AG10803 (cell line): ENCODE data around the gene PKP2.

Experiments
- DNase-seq: peaks from one replicate; pipeline ENCODE4 v3.0.0; 2010; ENCODE audit warnings: low read depth
- H3K4me3 ChIP-seq: 2 replicates; pipeline ENCODE4 v1.5.1; 2011; ENCODE audit warnings: mild to moderate bottlenecking, low read length, control low read depth
- CTCF ChIP-seq: conservative IDR thresholded peaks from 2 replicates; pipeline ENCODE4 v1.5.1; 2011; ENCODE audit warnings: mild to moderate bottlenecking, low read length, control low read depth, inconsistent platforms

PKP2 gene

GRCh38 chr12:32921397-32921796 lies 24.8 kb upstream of the PKP2 start:
- no peak for DNase-seq
- H3K4me3 ChIP-seq = no peak overlapping the region
- TF ChIP-seq CTCF = no peak

- no peak for TF ChIP-seq CTCF
- DNase-seq = no peak
- no peak overlapping the region for H3K4me3 ChIP-seq
Measured at GRCh38 chr12:32920506-32921085, 24.0 kb upstream of the PKP2 start.

GRCh38 chr12:32918890-32919801 lies 22.6 kb upstream of the PKP2 start:
- H3K4me3 ChIP-seq = no peak overlapping the region
- no peak for DNase-seq
- TF ChIP-seq CTCF = peak; percentile 19; the same call in 1 of the 2 replicates

- no peak for TF ChIP-seq CTCF
- DNase-seq = no peak
- no peak overlapping the region for H3K4me3 ChIP-seq
Measured at GRCh38 chr12:32917094-32917611, 20.6 kb upstream of the PKP2 start.

- no peak for DNase-seq
- no peak overlapping the region for H3K4me3 ChIP-seq
- TF ChIP-seq CTCF = no peak
Measured at GRCh38 chr12:32907898-32908476, 11.4 kb upstream of the PKP2 start.

GRCh38 chr12:32907166-32907565 lies 10.6 kb upstream of the PKP2 start:
- no peak for TF ChIP-seq CTCF
- DNase-seq = no peak
- no peak overlapping the region for H3K4me3 ChIP-seq
